Lower lobe of right lung (tissue), 2 donors: ENCODE measurements around the gene XPNPEP2. TPM values are rescaled to one million over a fixed set of nuclear protein-coding genes. Genes with fewer than 3 reads are reported as not detected.

Source experiments
- ATAC-seq, 2 donors: fragments of 200-7000 bp; cut with Tn5 transposase; one replicate each; pipeline ENCODE4 v1.9.1; 2020 to 2022; ENCODE audit warnings: mild to moderate bottlenecking in 2 of 2, moderate library complexity in 2 of 2
- DNase-seq: peaks from one replicate; pipeline ENCODE4 v3.0.0-alpha.2; 2020
- H3K27ac ChIP-seq: fragments of 200-600 bp; one replicate; pipeline ENCODE4 v1.8.0; 2022
- H3K27me3 ChIP-seq: fragments of 200-600 bp; one replicate; pipeline ENCODE4 v1.8.0; 2022; ENCODE audit warnings: low read depth
- H3K36me3 ChIP-seq: fragments of 200-600 bp; one replicate; pipeline ENCODE4 v1.8.0; 2022; ENCODE audit warnings: mild to moderate bottlenecking
- H3K4me1 ChIP-seq: fragments of 200-600 bp; one replicate; pipeline ENCODE4 v1.8.0; 2022
- H3K4me3 ChIP-seq: fragments of 200-600 bp; one replicate; pipeline ENCODE4 v1.8.0; 2022; ENCODE audit warnings: mild to moderate bottlenecking
- H3K9me3 ChIP-seq: fragments of 200-600 bp; one replicate; pipeline ENCODE4 v1.8.0; 2022
- intact Hi-C: fragments of 100-400 bp; cut with DNase I; formaldehyde crosslinking; loops from one replicate; pipeline ENCODE4 v1.11.0; 2022
- total RNA-seq: library from RNA; stranded (reverse); fragmentation: NEBNext Ultra II Directional; extraction: Animal tissue kit (Norgen Biotek cat#: 25700); gene quantifications from one replicate; pipeline ENCODE4 v1.2.1, GENCODE V29; 2021
- TF ChIP-seq, protein P1 (sequence below): fragments of 200-600 bp; IDR thresholded peaks from one replicate; pipeline ENCODE4 v1.8.0; 2022; ENCODE audit warnings: antibody characterized with exemption, mild to moderate bottlenecking
- donor health status: DM: no; HTN: yes; CAD: no; lungs with severe emphysema.

XPNPEP2 gene
- total RNA-seq, 1 donor from 2014 or later = 2.9 TPM

DNA sequence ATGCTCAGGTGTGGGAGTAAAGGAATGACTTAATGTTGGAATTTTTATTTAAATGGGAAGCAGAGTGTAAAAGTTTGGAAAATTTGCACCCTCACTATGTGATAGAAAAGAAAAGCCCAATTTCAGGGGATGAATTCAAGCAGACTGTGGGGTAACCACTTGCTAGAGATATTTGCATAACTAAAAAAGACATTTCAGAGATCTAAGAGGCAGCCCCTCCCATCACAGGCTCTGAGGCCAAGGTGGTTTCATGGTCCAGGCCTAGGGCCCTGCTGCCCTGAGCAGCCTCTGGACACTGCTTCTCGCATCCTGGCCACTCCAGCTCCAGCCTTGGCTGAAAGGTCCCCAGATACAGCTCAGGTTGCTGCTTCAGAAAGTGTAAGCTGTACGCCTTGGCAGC, 5.9 kb upstream of the XPNPEP2 start:
- DNase-seq (no peak), ATAC-seq (no peak)
- H3K4me1 ChIP-seq = no peaks in the 10 kb centered on the region
- H3K9me3 ChIP-seq = no peaks in the 10 kb centered on the region
- H3K27me3 ChIP-seq = no peaks in the 10 kb centered on the region
- no peak overlapping the region for H3K27ac ChIP-seq
- intact Hi-C loops = no loop called here
- TF ChIP-seq, protein P1, sequence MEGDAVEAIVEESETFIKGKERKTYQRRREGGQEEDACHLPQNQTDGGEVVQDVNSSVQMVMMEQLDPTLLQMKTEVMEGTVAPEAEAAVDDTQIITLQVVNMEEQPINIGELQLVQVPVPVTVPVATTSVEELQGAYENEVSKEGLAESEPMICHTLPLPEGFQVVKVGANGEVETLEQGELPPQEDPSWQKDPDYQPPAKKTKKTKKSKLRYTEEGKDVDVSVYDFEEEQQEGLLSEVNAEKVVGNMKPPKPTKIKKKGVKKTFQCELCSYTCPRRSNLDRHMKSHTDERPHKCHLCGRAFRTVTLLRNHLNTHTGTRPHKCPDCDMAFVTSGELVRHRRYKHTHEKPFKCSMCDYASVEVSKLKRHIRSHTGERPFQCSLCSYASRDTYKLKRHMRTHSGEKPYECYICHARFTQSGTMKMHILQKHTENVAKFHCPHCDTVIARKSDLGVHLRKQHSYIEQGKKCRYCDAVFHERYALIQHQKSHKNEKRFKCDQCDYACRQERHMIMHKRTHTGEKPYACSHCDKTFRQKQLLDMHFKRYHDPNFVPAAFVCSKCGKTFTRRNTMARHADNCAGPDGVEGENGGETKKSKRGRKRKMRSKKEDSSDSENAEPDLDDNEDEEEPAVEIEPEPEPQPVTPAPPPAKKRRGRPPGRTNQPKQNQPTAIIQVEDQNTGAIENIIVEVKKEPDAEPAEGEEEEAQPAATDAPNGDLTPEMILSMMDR = no peak
- H3K36me3 ChIP-seq = no peaks in the 10 kb centered on the region
- H3K4me3 ChIP-seq = no peak overlapping the region

- H3K9me3 ChIP-seq = no peaks in the 10 kb centered on the region
- ATAC-seq (no peak), DNase-seq (no peak)
- TF ChIP-seq, protein P1 = no peak
- no peak overlapping the region for H3K4me3 ChIP-seq
- no peaks in the 10 kb centered on the region for H3K4me1 ChIP-seq
- intact Hi-C loops = no loop called here
- no peak overlapping the region for H3K27ac ChIP-seq
- H3K27me3 ChIP-seq = no peaks in the 10 kb centered on the region
- no peaks in the 10 kb centered on the region for H3K36me3 ChIP-seq
Measured at GRCh38 chrX:129733335-129733734, 5.4 kb upstream of the XPNPEP2 start.

GRCh38 chrX:129736491-129736890, 2.3 kb upstream of the XPNPEP2 start:
- Histone ChIP-seq H3K4me1 (no peaks in the 10 kb centered on the region), H3K9me3 (no peaks in the 10 kb centered on the region), H3K36me3 (no peaks in the 10 kb centered on the region), H3K27ac (no peak overlapping the region), H3K27me3 (no peaks in the 10 kb centered on the region), H3K4me3 (no peak overlapping the region)
- TF ChIP-seq, protein P1 = no peak
- ATAC-seq (no peak), DNase-seq (no peak)
- intact Hi-C loops = no loop called here

GRCh38 chrX:129737916-129738315, 863 bp upstream of the XPNPEP2 start:
- H3K4me1 ChIP-seq = no peaks in the 10 kb centered on the region
- DNase-seq (no peak), ATAC-seq (peak in 1 of 2 donors; percentile 18)
- H3K9me3 ChIP-seq = no peaks in the 10 kb centered on the region
- H3K27ac ChIP-seq = no peak overlapping the region
- intact Hi-C loops = no loop called here
- H3K27me3 ChIP-seq = no peaks in the 10 kb centered on the region
- H3K4me3 ChIP-seq = no peak overlapping the region
- H3K36me3 ChIP-seq = no peaks in the 10 kb centered on the region
- TF ChIP-seq, protein P1 = no peak

GRCh38 chrX:129739578-129739977, 799 bp downstream of the XPNPEP2 start:
- Histone ChIP-seq H3K36me3 (no peaks in the 10 kb centered on the region), H3K4me1 (no peaks in the 10 kb centered on the region), H3K9me3 (no peaks in the 10 kb centered on the region), H3K27ac (no peak overlapping the region), H3K4me3 (no peak overlapping the region), H3K27me3 (no peaks in the 10 kb centered on the region)
- DNase-seq (no peak), ATAC-seq (no peak)
- intact Hi-C loops = no loop called here
- TF ChIP-seq, protein P1 = no peak
